Ishikawa (cell line): Measurements from ENCODE around the gene PKP4.

Experiments used
- CEBPB ChIP-seq: IDR thresholded peaks from 2 replicates; pipeline ENCODE4 v1.6.1; 2012
- CREB1 ChIP-seq: IDR thresholded peaks from 2 replicates; pipeline ENCODE4 v1.6.1; 2012; ENCODE audit warnings: low read depth
- EGR1 ChIP-seq: IDR thresholded peaks from 2 replicates; pipeline ENCODE4 v1.6.1; 2012
- EP300 ChIP-seq: IDR thresholded peaks from 2 replicates; pipeline ENCODE4 v1.6.1; 2012; ENCODE audit warnings: borderline replicate concordance
- FOXM1 ChIP-seq: IDR thresholded peaks from 2 replicates; pipeline ENCODE4 v1.6.1; 2012; ENCODE audit warnings: low read depth, borderline replicate concordance
- NFIC ChIP-seq: IDR thresholded peaks from 2 replicates; pipeline ENCODE4 v1.6.1; 2012
- RAD21 ChIP-seq: IDR thresholded peaks from 2 replicates; pipeline ENCODE4 v1.6.1; 2012; ENCODE audit warnings: low read depth
- REST ChIP-seq: IDR thresholded peaks from 2 replicates; pipeline ENCODE4 v1.6.1; 2012; ENCODE audit warnings: low read depth, mild to moderate bottlenecking
- TAF1 ChIP-seq: IDR thresholded peaks from 2 replicates; pipeline ENCODE4 v1.6.1; 2012; ENCODE audit warnings: low read depth, mild to moderate bottlenecking
- TCF12 ChIP-seq: IDR thresholded peaks from 2 replicates; pipeline ENCODE4 v1.6.1; 2012; ENCODE audit warnings: low read depth
- TEAD4 ChIP-seq: IDR thresholded peaks from 2 replicates; pipeline ENCODE4 v1.6.1; 2012
- YY1 ChIP-seq: IDR thresholded peaks from 2 replicates; pipeline ENCODE4 v1.6.1; 2012; ENCODE audit warnings: low read depth
- ZBTB7A ChIP-seq: IDR thresholded peaks from 2 replicates; pipeline ENCODE4 v1.6.1; 2012; ENCODE audit warnings: low read depth
- TF ChIP-seq, protein P1 (sequence below): IDR thresholded peaks from 2 replicates; pipeline ENCODE4 v1.6.1; 2012
- TF ChIP-seq, protein P2 (sequence below): IDR thresholded peaks from 2 replicates; pipeline ENCODE4 v1.6.1; 2012

The PKP4 gene

DNA sequence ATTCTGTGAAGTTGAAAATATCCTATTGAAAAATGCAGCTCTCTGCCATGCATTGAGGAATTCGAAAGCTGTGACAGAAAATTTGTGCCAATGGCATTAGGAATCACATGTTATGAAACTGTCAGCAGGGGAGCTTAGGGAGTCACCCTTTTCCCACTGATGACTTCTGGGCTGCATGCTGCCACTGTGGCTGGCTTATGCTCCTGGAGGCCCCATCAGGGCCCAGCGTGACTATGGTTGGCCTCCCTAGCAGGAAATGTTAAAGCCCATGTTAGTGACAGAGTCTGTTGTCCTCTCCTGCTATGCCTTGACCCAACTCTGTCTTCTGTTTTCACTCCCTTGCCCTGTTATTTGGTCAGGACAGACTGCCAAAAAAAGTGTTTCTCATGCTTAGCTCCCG lies 198.9 kb downstream of the PKP4 start:
- TF ChIP-seq EP300: no peak
- TF ChIP-seq, protein P1, sequence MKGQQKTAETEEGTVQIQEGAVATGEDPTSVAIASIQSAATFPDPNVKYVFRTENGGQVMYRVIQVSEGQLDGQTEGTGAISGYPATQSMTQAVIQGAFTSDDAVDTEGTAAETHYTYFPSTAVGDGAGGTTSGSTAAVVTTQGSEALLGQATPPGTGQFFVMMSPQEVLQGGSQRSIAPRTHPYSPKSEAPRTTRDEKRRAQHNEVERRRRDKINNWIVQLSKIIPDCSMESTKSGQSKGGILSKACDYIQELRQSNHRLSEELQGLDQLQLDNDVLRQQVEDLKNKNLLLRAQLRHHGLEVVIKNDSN: no peak

DNA sequence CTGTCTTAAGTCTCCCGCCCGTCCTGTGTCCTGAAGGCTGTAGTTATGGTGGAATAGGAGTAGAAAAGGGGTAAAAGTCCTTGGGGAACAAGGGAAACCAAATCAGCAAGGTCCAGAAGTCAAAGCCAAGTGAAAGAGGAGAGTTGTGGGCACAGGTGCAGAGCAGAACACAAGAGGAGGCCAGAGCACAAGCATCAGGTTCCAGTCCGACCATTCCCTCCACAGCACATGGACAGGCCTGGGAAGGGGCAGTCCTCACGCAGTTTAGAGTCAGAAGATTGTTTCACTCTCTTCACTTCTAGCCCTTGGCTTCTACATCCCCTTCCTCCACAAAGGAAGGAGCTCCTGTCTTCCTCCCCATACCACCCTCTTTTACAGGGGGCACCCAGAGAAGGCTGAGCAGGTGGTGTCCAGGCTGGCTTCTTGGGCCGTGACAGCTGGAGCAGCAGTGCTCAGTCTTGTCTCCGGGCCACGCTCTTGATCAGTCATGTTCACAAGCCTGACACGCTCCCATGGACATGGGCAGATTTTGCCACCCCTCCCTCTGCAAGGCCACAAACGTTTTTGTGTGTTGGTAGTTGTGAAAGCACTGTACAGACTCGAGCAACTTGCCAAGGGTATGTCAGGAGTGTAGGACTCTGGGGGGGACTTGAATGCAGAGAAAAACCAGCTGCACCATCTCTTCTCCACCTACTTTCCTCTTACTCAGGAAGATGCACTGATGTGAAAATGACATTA lies 199.9 kb downstream of the PKP4 start:
- TF ChIP-seq CREB1 (no peak), RAD21 (peak; percentile 22; the same call in 1 of the 2 replicates), CEBPB (no peak), FOXM1 (no peak), TCF12 (no peak), TEAD4 (no peak), ZBTB7A (no peak)
- TF ChIP-seq, protein P1: no peak

- TF ChIP-seq REST: no peak
- TF ChIP-seq EGR1: no peak
- TF ChIP-seq NFIC: no peak
- TF ChIP-seq, protein P1: no peak
- no peak for TF ChIP-seq EP300
- TF ChIP-seq TCF12: no peak
- TF ChIP-seq CEBPB: no peak
- TF ChIP-seq, protein P2, sequence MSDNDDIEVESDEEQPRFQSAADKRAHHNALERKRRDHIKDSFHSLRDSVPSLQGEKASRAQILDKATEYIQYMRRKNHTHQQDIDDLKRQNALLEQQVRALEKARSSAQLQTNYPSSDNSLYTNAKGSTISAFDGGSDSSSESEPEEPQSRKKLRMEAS: no peak
- TF ChIP-seq YY1: no peak
- no peak for TF ChIP-seq TAF1
- no peak for TF ChIP-seq RAD21
- TF ChIP-seq FOXM1: no peak
- no peak for TF ChIP-seq TEAD4
- no peak for TF ChIP-seq CREB1
- TF ChIP-seq ZBTB7A: no peak
These were observed 201.6 kb downstream of the PKP4 start for GRCh38 chr2:158658396-158658795.

DNA sequence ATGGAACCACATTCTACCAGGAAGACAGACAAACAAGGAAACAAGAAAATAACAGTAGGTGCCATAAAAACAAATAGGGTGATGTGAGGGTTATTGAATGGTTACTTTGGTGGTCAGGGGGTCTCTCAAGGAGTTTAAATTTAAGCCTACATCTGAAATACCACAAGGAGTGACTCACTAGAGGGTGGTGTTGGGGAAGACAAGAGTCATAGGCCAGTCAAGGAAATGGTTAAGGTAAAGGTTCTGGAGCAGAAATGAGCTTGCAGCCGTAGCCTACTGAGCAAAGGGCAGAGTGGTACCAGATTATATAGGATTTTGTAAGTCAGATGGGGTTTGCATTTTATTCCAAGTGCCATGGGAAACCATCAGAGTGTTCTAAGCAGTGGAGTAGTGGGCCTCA lies 202.7 kb downstream of the PKP4 start:
- TF ChIP-seq EGR1 (no peak), TCF12 (no peak), RAD21 (no peak), TEAD4 (no peak), REST (no peak), CEBPB (no peak), CREB1 (no peak), NFIC (no peak), EP300 (no peak), TAF1 (no peak)
- TF ChIP-seq, protein P1: no peak

DNA sequence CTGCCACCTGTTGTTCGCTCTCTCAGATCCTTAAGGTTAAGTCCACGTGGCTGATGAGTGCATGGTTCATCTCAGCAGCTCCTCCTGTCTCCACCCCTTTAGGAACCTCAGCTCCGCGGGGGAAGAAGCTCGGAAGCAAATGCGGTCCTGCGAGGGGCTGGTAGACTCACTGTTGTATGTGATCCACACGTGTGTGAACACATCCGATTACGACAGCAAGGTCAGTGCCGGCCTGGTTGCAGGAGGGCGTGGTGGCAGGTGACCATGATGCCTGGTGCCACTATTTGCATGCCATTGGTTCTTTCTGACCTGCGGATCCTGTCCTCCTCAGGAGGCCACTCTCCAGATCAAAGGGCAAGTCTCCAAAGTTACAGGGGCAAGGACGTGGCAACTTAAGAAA lies 204.5 kb downstream of the PKP4 start:
- TF ChIP-seq ZBTB7A: no peak
- no peak for TF ChIP-seq CEBPB
- TF ChIP-seq NFIC: no peak
- TF ChIP-seq, protein P1: no peak
- TF ChIP-seq, protein P2: no peak
- no peak for TF ChIP-seq TCF12
- no peak for TF ChIP-seq RAD21
- no peak for TF ChIP-seq EP300
- no peak for TF ChIP-seq EGR1
- no peak for TF ChIP-seq TEAD4
- TF ChIP-seq YY1: no peak
- TF ChIP-seq REST: no peak
- TF ChIP-seq TAF1: no peak
- no peak for TF ChIP-seq CREB1
- no peak for TF ChIP-seq FOXM1
